SK-N-SH treated with all-trans-retinoic acid at 6 μM for 48 hours (cell line): ENCODE measurements around the gene PASK.

ENCODE experiments used
- ATAC-seq: fragments of 200-7000 bp; cut with Tn5 transposase; 3 replicates; pipeline ENCODE4 v1.9.1; 2020; ENCODE audit warnings: mild to moderate bottlenecking, moderate library complexity
- ARNTL ChIP-seq: fragments of 450-650 bp; formaldehyde crosslinking; IDR thresholded peaks from 2 replicates; pipeline ENCODE4 v1.5.0; 2020; ENCODE audit warnings: low read depth, mild to moderate bottlenecking, moderate library complexity, borderline replicate concordance
- BACH2 ChIP-seq: fragments of 250-450 bp; sonication (Bioruptor Pico); IDR thresholded peaks from 2 replicates; pipeline ENCODE4 v1.9.0; 2021; ENCODE audit warnings: mild to moderate bottlenecking, borderline replicate concordance
- CSDC2 ChIP-seq: fragments of 250-450 bp; sonication (Bioruptor Pico); IDR thresholded peaks from 2 replicates; pipeline ENCODE4 v1.5.0; 2020; ENCODE audit warnings: mild to moderate bottlenecking, moderate library complexity
- ESRRG ChIP-seq: fragments of 250-450 bp; sonication (Bioruptor Pico); IDR thresholded peaks from 2 replicates; pipeline ENCODE4 v1.6.1; 2021; ENCODE audit warnings: mild to moderate bottlenecking
- GLIS3 ChIP-seq: fragments of 250-450 bp; sonication (Bioruptor Pico); IDR thresholded peaks from 2 replicates; pipeline ENCODE4 v1.5.0; 2020; ENCODE audit warnings: mild to moderate bottlenecking, moderate library complexity
- ISL1 ChIP-seq: fragments of 250-450 bp; sonication (Bioruptor Pico); IDR thresholded peaks from 2 replicates; pipeline ENCODE4 v2.1.2; 2022; ENCODE audit warnings: mild to moderate bottlenecking, moderate library complexity
- OSR1 ChIP-seq: fragments of 250-450 bp; sonication (Bioruptor Pico); IDR thresholded peaks from 2 replicates; pipeline ENCODE4 v1.8.0; 2022; ENCODE audit warnings: moderate library complexity, mild to moderate bottlenecking, inconsistent platforms
- PPARA ChIP-seq: fragments of 250-450 bp; sonication (Bioruptor Pico); IDR thresholded peaks from 2 replicates; pipeline ENCODE4 v1.5.0; 2020; ENCODE audit warnings: mild to moderate bottlenecking, borderline replicate concordance
- RARB ChIP-seq: fragments of 250-450 bp; sonication (Bioruptor Pico); IDR thresholded peaks from 2 replicates; pipeline ENCODE4 v1.8.0; 2021; ENCODE audit warnings: mild to moderate bottlenecking, moderate library complexity
- SNAI2 ChIP-seq: fragments of 250-450 bp; sonication (Bioruptor Pico); IDR thresholded peaks from 2 replicates; pipeline ENCODE4 v1.5.0; 2020; ENCODE audit warnings: mild to moderate bottlenecking, moderate library complexity
- TCF4 ChIP-seq: fragments of 250-450 bp; sonication (Bioruptor Pico); IDR thresholded peaks from 2 replicates; pipeline ENCODE4 v1.8.0; 2021; ENCODE audit warnings: mild to moderate bottlenecking, moderate library complexity, borderline replicate concordance
- TOX ChIP-seq: fragments of 250-450 bp; sonication (Bioruptor Pico); IDR thresholded peaks from 2 replicates; pipeline ENCODE4 v1.8.0; 2021; ENCODE audit warnings: mild to moderate bottlenecking, moderate library complexity, borderline replicate concordance
- ZC3H10 ChIP-seq: fragments of 250-450 bp; sonication (Bioruptor Pico); IDR thresholded peaks from 2 replicates; pipeline ENCODE4 v1.5.1; 2021; ENCODE audit warnings: mild to moderate bottlenecking, moderate library complexity
- ZFP30 ChIP-seq: fragments of 450-650 bp; formaldehyde crosslinking; IDR thresholded peaks from 2 replicates; pipeline ENCODE4 v1.5.0; 2022; ENCODE audit warnings: mild to moderate bottlenecking, moderate library complexity
- ZNF565 ChIP-seq: fragments of 450-650 bp; formaldehyde crosslinking; conservative IDR thresholded peaks from 2 replicates; pipeline ENCODE4 v1.5.0; 2020; ENCODE audit warnings: low read depth, mild to moderate bottlenecking, moderate library complexity
- ZNF70 ChIP-seq: fragments of 450-650 bp; formaldehyde crosslinking; IDR thresholded peaks from 2 replicates; pipeline ENCODE4 v1.5.0; 2020; ENCODE audit warnings: mild to moderate bottlenecking, moderate library complexity
- TF ChIP-seq, protein P1 (sequence below): fragments of 250-450 bp; sonication (Bioruptor Pico); IDR thresholded peaks from 2 replicates; pipeline ENCODE4 v1.5.0; 2020; ENCODE audit warnings: mild to moderate bottlenecking, moderate library complexity
- TF ChIP-seq, protein P2 (sequence below): fragments of 250-450 bp; sonication (Bioruptor Pico); IDR thresholded peaks from 2 replicates; pipeline ENCODE4 v1.5.1; 2020; ENCODE audit warnings: low read depth, mild to moderate bottlenecking, moderate library complexity
- TF ChIP-seq, protein P3 (sequence below): fragments of 250-450 bp; sonication (Bioruptor Pico); IDR thresholded peaks from 2 replicates; pipeline ENCODE4 v1.8.0; 2020; ENCODE audit warnings: mild to moderate bottlenecking, moderate library complexity, borderline replicate concordance
- TF ChIP-seq, protein P4 (sequence below): fragments of 250-450 bp; sonication (Bioruptor Pico); IDR thresholded peaks from 2 replicates; pipeline ENCODE4 v1.8.0; 2021; ENCODE audit warnings: low read depth, mild to moderate bottlenecking, moderate library complexity, borderline replicate concordance
- TF ChIP-seq, protein P5 (sequence below): fragments of 250-450 bp; sonication (Bioruptor Pico); IDR thresholded peaks from 2 replicates; pipeline ENCODE4 v1.5.1; 2021; ENCODE audit warnings: mild to moderate bottlenecking, moderate library complexity

Gene PASK

DNA sequence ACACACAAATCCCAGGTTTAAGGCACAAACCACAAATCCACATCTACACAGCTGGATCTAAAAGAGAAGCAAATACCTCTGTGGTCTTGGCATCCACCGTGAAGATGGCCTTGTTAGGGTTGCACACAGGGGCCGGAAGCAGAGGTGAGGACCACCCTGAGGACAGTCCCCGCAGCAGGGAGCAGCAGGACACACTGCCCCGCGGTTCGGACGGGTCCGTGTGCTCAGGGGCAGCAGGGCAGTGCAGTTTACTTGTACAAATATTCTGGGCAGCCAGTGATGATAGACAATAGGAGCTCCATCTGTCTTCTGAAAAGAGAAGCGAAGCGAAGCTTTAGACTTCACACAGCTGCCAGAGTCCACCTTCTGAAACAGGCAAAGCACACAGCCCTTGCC, 8.8 kb downstream of the PASK start:
- no peak for ATAC-seq
- TF ChIP-seq, protein P1, sequence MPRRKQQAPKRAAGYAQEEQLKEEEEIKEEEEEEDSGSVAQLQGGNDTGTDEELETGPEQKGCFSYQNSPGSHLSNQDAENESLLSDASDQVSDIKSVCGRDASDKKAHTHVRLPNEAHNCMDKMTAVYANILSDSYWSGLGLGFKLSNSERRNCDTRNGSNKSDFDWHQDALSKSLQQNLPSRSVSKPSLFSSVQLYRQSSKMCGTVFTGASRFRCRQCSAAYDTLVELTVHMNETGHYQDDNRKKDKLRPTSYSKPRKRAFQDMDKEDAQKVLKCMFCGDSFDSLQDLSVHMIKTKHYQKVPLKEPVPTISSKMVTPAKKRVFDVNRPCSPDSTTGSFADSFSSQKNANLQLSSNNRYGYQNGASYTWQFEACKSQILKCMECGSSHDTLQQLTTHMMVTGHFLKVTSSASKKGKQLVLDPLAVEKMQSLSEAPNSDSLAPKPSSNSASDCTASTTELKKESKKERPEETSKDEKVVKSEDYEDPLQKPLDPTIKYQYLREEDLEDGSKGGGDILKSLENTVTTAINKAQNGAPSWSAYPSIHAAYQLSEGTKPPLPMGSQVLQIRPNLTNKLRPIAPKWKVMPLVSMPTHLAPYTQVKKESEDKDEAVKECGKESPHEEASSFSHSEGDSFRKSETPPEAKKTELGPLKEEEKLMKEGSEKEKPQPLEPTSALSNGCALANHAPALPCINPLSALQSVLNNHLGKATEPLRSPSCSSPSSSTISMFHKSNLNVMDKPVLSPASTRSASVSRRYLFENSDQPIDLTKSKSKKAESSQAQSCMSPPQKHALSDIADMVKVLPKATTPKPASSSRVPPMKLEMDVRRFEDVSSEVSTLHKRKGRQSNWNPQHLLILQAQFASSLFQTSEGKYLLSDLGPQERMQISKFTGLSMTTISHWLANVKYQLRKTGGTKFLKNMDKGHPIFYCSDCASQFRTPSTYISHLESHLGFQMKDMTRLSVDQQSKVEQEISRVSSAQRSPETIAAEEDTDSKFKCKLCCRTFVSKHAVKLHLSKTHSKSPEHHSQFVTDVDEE (CRISPR knock-in tag), result no peak
- TF ChIP-seq ZNF565 (CRISPR knock-in tag), result no peak
- TF ChIP-seq ARNTL (CRISPR knock-in tag), result no peak
- TF ChIP-seq TCF4, result no peak
- no peak for TF ChIP-seq ISL1 (CRISPR knock-in tag)
- TF ChIP-seq, protein P2, sequence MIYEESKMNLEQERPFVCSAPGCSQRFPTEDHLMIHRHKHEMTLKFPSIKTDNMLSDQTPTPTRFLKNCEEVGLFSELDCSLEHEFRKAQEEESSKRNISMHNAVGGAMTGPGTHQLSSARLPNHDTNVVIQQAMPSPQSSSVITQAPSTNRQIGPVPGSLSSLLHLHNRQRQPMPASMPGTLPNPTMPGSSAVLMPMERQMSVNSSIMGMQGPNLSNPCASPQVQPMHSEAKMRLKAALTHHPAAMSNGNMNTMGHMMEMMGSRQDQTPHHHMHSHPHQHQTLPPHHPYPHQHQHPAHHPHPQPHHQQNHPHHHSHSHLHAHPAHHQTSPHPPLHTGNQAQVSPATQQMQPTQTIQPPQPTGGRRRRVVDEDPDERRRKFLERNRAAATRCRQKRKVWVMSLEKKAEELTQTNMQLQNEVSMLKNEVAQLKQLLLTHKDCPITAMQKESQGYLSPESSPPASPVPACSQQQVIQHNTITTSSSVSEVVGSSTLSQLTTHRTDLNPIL (CRISPR knock-in tag), result no peak
- TF ChIP-seq CSDC2 (CRISPR knock-in tag), result no peak
- TF ChIP-seq, protein P3, sequence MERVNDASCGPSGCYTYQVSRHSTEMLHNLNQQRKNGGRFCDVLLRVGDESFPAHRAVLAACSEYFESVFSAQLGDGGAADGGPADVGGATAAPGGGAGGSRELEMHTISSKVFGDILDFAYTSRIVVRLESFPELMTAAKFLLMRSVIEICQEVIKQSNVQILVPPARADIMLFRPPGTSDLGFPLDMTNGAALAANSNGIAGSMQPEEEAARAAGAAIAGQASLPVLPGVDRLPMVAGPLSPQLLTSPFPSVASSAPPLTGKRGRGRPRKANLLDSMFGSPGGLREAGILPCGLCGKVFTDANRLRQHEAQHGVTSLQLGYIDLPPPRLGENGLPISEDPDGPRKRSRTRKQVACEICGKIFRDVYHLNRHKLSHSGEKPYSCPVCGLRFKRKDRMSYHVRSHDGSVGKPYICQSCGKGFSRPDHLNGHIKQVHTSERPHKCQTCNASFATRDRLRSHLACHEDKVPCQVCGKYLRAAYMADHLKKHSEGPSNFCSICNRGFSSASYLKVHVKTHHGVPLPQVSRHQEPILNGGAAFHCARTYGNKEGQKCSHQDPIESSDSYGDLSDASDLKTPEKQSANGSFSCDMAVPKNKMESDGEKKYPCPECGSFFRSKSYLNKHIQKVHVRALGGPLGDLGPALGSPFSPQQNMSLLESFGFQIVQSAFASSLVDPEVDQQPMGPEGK (CRISPR knock-in tag), result no peak
- no peak for TF ChIP-seq OSR1 (CRISPR knock-in tag)
- TF ChIP-seq BACH2 (CRISPR knock-in tag), result no peak
- no peak for TF ChIP-seq ESRRG (CRISPR knock-in tag)

DNA sequence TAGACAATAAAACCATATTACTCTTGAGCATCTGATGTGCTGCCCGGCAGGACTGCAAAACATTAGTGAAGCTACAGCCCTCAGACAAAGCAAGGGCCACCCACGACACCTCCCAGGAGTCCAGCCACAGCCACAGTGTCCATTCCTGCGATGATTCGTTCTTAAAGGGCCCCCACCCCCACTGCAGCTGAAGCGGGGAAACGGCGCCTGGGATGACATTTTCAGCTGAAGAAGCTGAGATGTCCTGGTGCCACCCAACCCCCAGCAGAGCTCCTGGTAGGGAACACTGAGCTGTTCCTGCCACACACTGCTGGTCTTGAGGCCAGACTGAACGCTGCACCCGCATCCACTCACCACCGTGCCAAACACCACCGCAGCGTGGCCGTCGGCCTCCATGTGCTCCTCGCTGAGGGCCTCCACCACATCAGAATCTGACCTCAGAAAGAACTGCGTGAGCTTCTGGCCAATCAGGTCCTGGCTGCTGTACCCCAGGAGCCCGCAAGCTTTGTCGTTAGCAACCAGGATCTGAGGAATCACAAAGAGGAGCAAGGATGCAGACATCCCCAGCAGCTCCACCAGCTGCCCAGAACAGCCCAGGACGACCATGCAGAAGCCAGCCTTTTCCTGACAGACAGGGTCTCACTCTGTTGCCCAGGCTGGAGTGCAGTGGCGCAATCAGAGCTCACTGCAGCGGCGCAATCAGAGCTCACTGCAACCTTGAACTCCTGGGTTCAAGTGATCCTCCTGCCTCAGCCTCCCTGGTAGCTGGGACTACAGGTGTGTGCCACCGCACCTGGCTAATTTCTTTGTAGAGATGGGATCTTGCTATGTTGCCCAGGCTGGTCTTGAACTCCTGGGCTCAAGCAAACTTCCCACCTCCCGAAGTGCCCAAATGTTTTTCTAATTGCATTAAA, 9.5 kb downstream of the PASK start:
- ATAC-seq, result no peak
- TF ChIP-seq ZNF70 (CRISPR knock-in tag), result no peak
- TF ChIP-seq PPARA (CRISPR knock-in tag), result no peak
- TF ChIP-seq RARB (CRISPR knock-in tag), result no peak
- no peak for TF ChIP-seq ZFP30 (CRISPR knock-in tag)
- TF ChIP-seq, protein P4, sequence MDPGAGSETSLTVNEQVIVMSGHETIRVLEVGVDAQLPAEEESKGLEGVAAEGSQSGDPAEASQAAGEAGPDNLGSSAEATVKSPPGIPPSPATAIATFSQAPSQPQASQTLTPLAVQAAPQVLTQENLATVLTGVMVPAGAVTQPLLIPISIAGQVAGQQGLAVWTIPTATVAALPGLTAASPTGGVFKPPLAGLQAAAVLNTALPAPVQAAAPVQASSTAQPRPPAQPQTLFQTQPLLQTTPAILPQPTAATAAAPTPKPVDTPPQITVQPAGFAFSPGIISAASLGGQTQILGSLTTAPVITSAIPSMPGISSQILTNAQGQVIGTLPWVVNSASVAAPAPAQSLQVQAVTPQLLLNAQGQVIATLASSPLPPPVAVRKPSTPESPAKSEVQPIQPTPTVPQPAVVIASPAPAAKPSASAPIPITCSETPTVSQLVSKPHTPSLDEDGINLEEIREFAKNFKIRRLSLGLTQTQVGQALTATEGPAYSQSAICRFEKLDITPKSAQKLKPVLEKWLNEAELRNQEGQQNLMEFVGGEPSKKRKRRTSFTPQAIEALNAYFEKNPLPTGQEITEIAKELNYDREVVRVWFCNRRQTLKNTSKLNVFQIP (CRISPR knock-in tag), result no peak
- TF ChIP-seq SNAI2 (CRISPR knock-in tag), result no peak
- no peak for TF ChIP-seq ZNF565 (CRISPR knock-in tag)
- TF ChIP-seq, protein P3 (CRISPR knock-in tag), result no peak
- no peak for TF ChIP-seq ZC3H10 (CRISPR knock-in tag)
- TF ChIP-seq OSR1 (CRISPR knock-in tag), result no peak
- TF ChIP-seq ESRRG (CRISPR knock-in tag), result no peak

DNA sequence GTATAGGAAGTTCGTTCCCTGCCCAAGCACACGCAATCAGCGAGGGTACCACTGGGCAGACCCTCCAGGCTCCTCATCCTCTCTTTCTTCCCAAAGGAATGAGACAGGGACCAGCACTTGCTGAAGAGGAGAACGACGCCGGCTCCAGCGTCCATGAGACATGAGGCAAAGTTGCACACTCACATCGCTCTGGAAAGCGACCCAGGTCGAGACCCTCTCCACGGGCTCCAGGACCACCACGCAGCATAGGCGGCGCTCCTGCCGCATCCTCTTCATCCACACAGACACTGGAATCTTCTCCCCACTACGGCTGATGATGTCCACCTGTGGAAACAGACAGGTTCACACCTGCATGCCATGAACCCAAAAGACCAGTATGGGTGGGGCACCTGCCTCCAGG, 10.8 kb downstream of the PASK start:
- no peak for ATAC-seq
- TF ChIP-seq, protein P5, sequence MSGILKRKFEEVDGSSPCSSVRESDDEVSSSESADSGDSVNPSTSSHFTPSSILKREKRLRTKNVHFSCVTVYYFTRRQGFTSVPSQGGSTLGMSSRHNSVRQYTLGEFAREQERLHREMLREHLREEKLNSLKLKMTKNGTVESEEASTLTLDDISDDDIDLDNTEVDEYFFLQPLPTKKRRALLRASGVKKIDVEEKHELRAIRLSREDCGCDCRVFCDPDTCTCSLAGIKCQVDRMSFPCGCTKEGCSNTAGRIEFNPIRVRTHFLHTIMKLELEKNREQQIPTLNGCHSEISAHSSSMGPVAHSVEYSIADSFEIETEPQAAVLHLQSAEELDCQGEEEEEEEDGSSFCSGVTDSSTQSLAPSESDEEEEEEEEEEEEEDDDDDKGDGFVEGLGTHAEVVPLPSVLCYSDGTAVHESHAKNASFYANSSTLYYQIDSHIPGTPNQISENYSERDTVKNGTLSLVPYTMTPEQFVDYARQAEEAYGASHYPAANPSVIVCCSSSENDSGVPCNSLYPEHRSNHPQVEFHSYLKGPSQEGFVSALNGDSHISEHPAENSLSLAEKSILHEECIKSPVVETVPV (CRISPR knock-in tag), result no peak
- TF ChIP-seq GLIS3 (CRISPR knock-in tag) (no peak), TOX (CRISPR knock-in tag) (no peak), ARNTL (CRISPR knock-in tag) (no peak), PPARA (CRISPR knock-in tag) (no peak), ZC3H10 (CRISPR knock-in tag) (no peak), TCF4 (no peak), ESRRG (CRISPR knock-in tag) (no peak)
- TF ChIP-seq, protein P2 (CRISPR knock-in tag), result no peak
- TF ChIP-seq, protein P3 (CRISPR knock-in tag), result no peak
